SK-N-SH (cell line): Measurements from ENCODE around the gene NRCAM. TPM values are rescaled to one million over a fixed set of nuclear protein-coding genes. Genes with fewer than 3 reads are reported as not detected.

Source experiments
- CTCF ChIA-PET: fragments of 300-600, 350-600 bp; formaldehyde crosslinking; extraction: SDS; loops from one replicate; lab custom pipeline; 2021; lab: Yijun Ruan, JAX
- POLR2A ChIA-PET: fragments of 350-600 bp; sonication (Branson Sonifier 250); formaldehyde crosslinking; extraction: SDS; loops from one replicate; lab custom pipeline; 2020; ENCODE audit warnings: antibody characterized with exemption, inconsistent platforms; lab: Yijun Ruan, JAX
- DNase-seq: peaks from one replicate; pipeline ENCODE4 v3.0.0; 2012
- H2AFZ ChIP-seq: fragments of 200-600 bp; sonication (generic); 2 replicates; pipeline ENCODE4 v1.8.1; 2016; ENCODE audit warnings: antibody characterized with exemption, mild to moderate bottlenecking, low read depth
- H3F3A ChIP-seq: fragments of 200-600 bp; sonication (generic); replicated peaks from 2 replicates; pipeline ENCODE3; 2016; ENCODE audit warnings: antibody characterized with exemption, mild to moderate bottlenecking; ENCODE audit not compliant: insufficient read depth
- H3K27ac ChIP-seq, 2 experiments: fragments of 200-500 bp in 1 of 2; fragments of 200-600 bp in 1 of 2; sonication (Bioruptor generic) in 1 of 2; sonication (generic), shearing (Covaris generic) in 1 of 2; 2 replicates each; pipeline versions ENCODE4 v1.5.1 to v1.6.1; 2014 to 2016; ENCODE audit warnings: low read depth in 2 of 2, inconsistent platforms in 1 of 2, low read length in 1 of 2, mild to moderate bottlenecking in 1 of 2, mixed read lengths in 1 of 2
- H3K27me3 ChIP-seq: fragments of 200-600 bp; sonication (generic), shearing (Covaris generic); 2 replicates; pipeline ENCODE4 v1.6.1; 2016; ENCODE audit warnings: mixed run types; ENCODE audit not compliant: insufficient read depth
- H3K36me3 ChIP-seq, 2 experiments: fragments of 200-500 bp in 1 of 2; fragments of 200-600 bp in 1 of 2; sonication (Bioruptor generic) in 1 of 2; sonication (generic) in 1 of 2; replicated peaks in 1 of 2; 2 replicates each; pipeline versions ENCODE3 to v1.5.1; 2014 to 2016; ENCODE audit warnings: low read length in 1 of 2, mild to moderate bottlenecking in 1 of 2; ENCODE audit not compliant: insufficient read depth in 2 of 2, control insufficient read depth in 1 of 2
- H3K4me1 ChIP-seq, 2 experiments: fragments of 200-500 bp in 1 of 2; fragments of 200-600 bp in 1 of 2; sonication (Bioruptor generic) in 1 of 2; sonication (generic), shearing (Covaris generic) in 1 of 2; 2 replicates each; pipeline versions ENCODE4 v1.5.1 to v1.6.1; 2014 to 2016; ENCODE audit warnings: low read depth in 1 of 2, low read length in 1 of 2, mixed run types in 1 of 2; ENCODE audit not compliant: insufficient read depth in 2 of 2, control insufficient read depth in 1 of 2
- H3K4me2 ChIP-seq: fragments of 200-600 bp; sonication (generic), shearing (Covaris generic); 2 replicates; pipeline ENCODE4 v1.6.1; 2017; ENCODE audit warnings: mixed run types
- H3K4me3 ChIP-seq, 2 experiments: fragments of 200-500 bp in 1 of 2; fragments of 200-600 bp in 1 of 2; sonication (Bioruptor generic) in 1 of 2; sonication (generic), shearing (Covaris generic) in 1 of 2; 2 replicates each; pipeline versions ENCODE4 v1.5.1 to v1.8.1; 2014 to 2016; ENCODE audit warnings: low read depth in 2 of 2, inconsistent platforms in 1 of 2, low read length in 1 of 2, mild to moderate bottlenecking in 1 of 2, mixed read lengths in 1 of 2, moderate library complexity in 1 of 2
- H3K79me2 ChIP-seq: fragments of 200-600 bp; sonication (generic); 2 replicates; pipeline ENCODE4 v1.8.1; 2017; ENCODE audit warnings: mild to moderate bottlenecking; ENCODE audit not compliant: insufficient read depth
- H3K9ac ChIP-seq: fragments of 200-600 bp; sonication (generic); 2 replicates; pipeline ENCODE4 v1.6.1; 2017; ENCODE audit warnings: mixed run types
- H3K9me2 ChIP-seq: fragments of 200-600 bp; sonication (generic); 2 replicates; pipeline ENCODE4 v1.6.1; 2017; ENCODE audit warnings: mixed run types
- H3K9me3 ChIP-seq: fragments of 200-600 bp; sonication (generic); 2 replicates; pipeline ENCODE4 v1.6.1; 2017; ENCODE audit warnings: mixed run types, mild to moderate bottlenecking, moderate library complexity
- H4K20me1 ChIP-seq: fragments of 200-600 bp; sonication (generic); 2 replicates; pipeline ENCODE4 v1.6.1; 2017; ENCODE audit warnings: mild to moderate bottlenecking, mixed run types; ENCODE audit not compliant: insufficient read depth
- CHD2 ChIP-seq: fragments of 150-350 bp; IDR thresholded peaks from 2 replicates; pipeline ENCODE4 v1.6.1; 2018; ENCODE audit warnings: low read length; ENCODE audit not compliant: partially characterized antibody
- CTCF ChIP-seq: fragments of 200-600 bp; sonication (generic); IDR thresholded peaks from 2 replicates; pipeline ENCODE4 v1.6.1; 2017; ENCODE audit warnings: antibody characterized with exemption, mild to moderate bottlenecking, moderate library complexity
- EP300 ChIP-seq, 2 experiments: IDR thresholded peaks; 2 replicates each; pipeline versions ENCODE4 v1.4.0 to v1.6.1; 2012; ENCODE audit warnings: borderline replicate concordance in 1 of 2, low read depth in 1 of 2, low read length in 1 of 2
- FOSL2 ChIP-seq: IDR thresholded peaks from 2 replicates; pipeline ENCODE4 v1.4.0; 2012; ENCODE audit warnings: low read depth, mild to moderate bottlenecking, moderate library complexity, borderline replicate concordance
- FOXJ3 ChIP-seq: sonication (generic); formaldehyde crosslinking; IDR thresholded peaks from 2 replicates; pipeline ENCODE4 v1.5.1; 2020; ENCODE audit warnings: mild to moderate bottlenecking, missing genetic modification reagents
- GABPA ChIP-seq: IDR thresholded peaks from 2 replicates; pipeline ENCODE4 v1.4.0; 2012; ENCODE audit warnings: low read depth, mild to moderate bottlenecking
- NFIC ChIP-seq: IDR thresholded peaks from 2 replicates; pipeline ENCODE4 v1.4.0; 2012; ENCODE audit warnings: borderline replicate concordance
- NRF1 ChIP-seq: IDR thresholded peaks from 2 replicates; pipeline ENCODE4 v1.6.1; 2012; ENCODE audit warnings: low read depth, mild to moderate bottlenecking, low read length
- PBX3 ChIP-seq: IDR thresholded peaks from 2 replicates; pipeline ENCODE4; 2012
- POLR2AphosphoS5 ChIP-seq: IDR thresholded peaks from 2 replicates; pipeline ENCODE4 v1.6.1; 2012; ENCODE audit warnings: low read depth, low read length
- RAD21 ChIP-seq: IDR thresholded peaks from 2 replicates; pipeline ENCODE4 v1.6.1; 2012; ENCODE audit warnings: mild to moderate bottlenecking, low read length
- REST ChIP-seq: IDR thresholded peaks from 2 replicates; pipeline ENCODE4 v1.6.1; 2012; ENCODE audit warnings: mild to moderate bottlenecking, low read depth, low read length, moderate library complexity
- RXRA ChIP-seq: IDR thresholded peaks from 2 replicates; pipeline ENCODE4 v1.4.0; 2012; ENCODE audit warnings: low read depth, mild to moderate bottlenecking, borderline replicate concordance
- SIN3A ChIP-seq: IDR thresholded peaks from 2 replicates; pipeline ENCODE4 v1.6.1; 2012; ENCODE audit warnings: low read depth, mild to moderate bottlenecking, low read length, moderate library complexity, borderline replicate concordance
- TAF1 ChIP-seq: IDR thresholded peaks from 2 replicates; pipeline ENCODE4 v1.6.1; 2012; ENCODE audit warnings: low read depth, mild to moderate bottlenecking, low read length, moderate library complexity, borderline replicate concordance
- TCF12 ChIP-seq: IDR thresholded peaks from 2 replicates; pipeline ENCODE4 v1.4.0; 2012
- USF1 ChIP-seq: IDR thresholded peaks from 2 replicates; pipeline ENCODE4 v1.4.0; 2012; ENCODE audit warnings: low read depth, borderline replicate concordance
- USF2 ChIP-seq: fragments of 150-350 bp; IDR thresholded peaks from 2 replicates; pipeline ENCODE4 v1.6.1; 2017; ENCODE audit warnings: antibody characterized with exemption, low read length, low read depth, borderline replicate concordance
- YY1 ChIP-seq: IDR thresholded peaks from 2 replicates; pipeline ENCODE4 v1.4.0; 2012; ENCODE audit warnings: low read depth, mild to moderate bottlenecking
- WGBS: methylation state at CpG from one replicate; pipeline ENCODE4 v1.1.6; 2017; ENCODE audit warnings: low lambda C conversion rate; 5-methylcytosine and 5-hydroxymethylcytosine counted together
- polyA plus RNA-seq, 3 experiments: library from polyadenylated mRNA; depleted of rRNA; stranded (reverse); fragments of >200 nt; gene quantifications; 2 replicates each; pipeline ENCODE4 v1.2.3, GENCODE V29; 2012

Gene NRCAM
- polyA plus RNA-seq, 1 of the 3 experiments (the other 2 are of a cell fraction): 1.1 TPM

GRCh38 chr7:108330227-108330626 lies 126.0 kb downstream of the NRCAM start (continued):
- TF ChIP-seq TAF1 (no peak), USF1 (no peak), FOSL2 (no peak), POLR2AphosphoS5 (no peak), SIN3A (no peak), TCF12 (no peak)

GRCh38 chr7:108329514-108329913 lies 126.7 kb downstream of the NRCAM start:
- H3K27me3 ChIP-seq: no peaks in the 10 kb centered on the region
- H3F3A ChIP-seq: no peaks in the 10 kb centered on the region
- H3K9me2 ChIP-seq: no peaks in the 10 kb centered on the region
- peak overlapping the region in 1 of 2 experiments; percentile 89; a peak in 2 of 4 replicates for H3K27ac ChIP-seq
- no peak overlapping the region for H3K4me3 ChIP-seq
- H3K4me1 ChIP-seq: peaks cover 0 to 60% of the 10 kb centered on the region in 2 experiments; a peak in 2 of 4 replicates
- no peaks in the 10 kb centered on the region for H3K79me2 ChIP-seq
- 90% methylated on average over 2 of the region's 2 CpGs for WGBS
- no peaks in the 10 kb centered on the region for H3K9me3 ChIP-seq
- H3K9ac ChIP-seq: no peak overlapping the region
- no peaks in the 10 kb centered on the region for H4K20me1 ChIP-seq
- no peak overlapping the region for H3K4me2 ChIP-seq
- no peak overlapping the region for H2AFZ ChIP-seq
- CTCF ChIA-PET: interaction anchor here (1.1 to 5.0 kb wide), 4 partner anchors 21 to 148 kb away, joined by 3 to 21 read pairs (median 6); no protein-coding TSS in a partner anchor
- no peak for DNase-seq
- no peak for TF ChIP-seq YY1
- TF ChIP-seq RXRA: no peak
- TF ChIP-seq PBX3: no peak
- no peak for TF ChIP-seq REST
- no peak for TF ChIP-seq CHD2
- no peak for TF ChIP-seq FOSL2
- no peak for TF ChIP-seq FOXJ3
- no peak for TF ChIP-seq TAF1
- TF ChIP-seq NRF1: no peak
- TF ChIP-seq GABPA: no peak
- no peak for TF ChIP-seq RAD21
- no peak for TF ChIP-seq USF1
- TF ChIP-seq NFIC: no peak
- TF ChIP-seq CTCF: no peak
- no peak for TF ChIP-seq EP300 (IDR thresholded peaks at IDR 0.05; ENCODE audit: borderline replicate concordance in 1 of 2, low read depth in 1 of 2, low read length in 1 of 2)
- no peak for TF ChIP-seq USF2
- POLR2A ChIA-PET: no interaction called here
- H3K36me3 ChIP-seq: no peaks in the 10 kb centered on the region
